ENCODE measurements around the gene SSR4. TPM values are rescaled to one million over a fixed set of nuclear protein-coding genes. Genes with fewer than 3 reads are reported as not detected.

Gene SSR4
- total RNA-seq, 1 donor from 2014 or later: 210 TPM

DNA sequence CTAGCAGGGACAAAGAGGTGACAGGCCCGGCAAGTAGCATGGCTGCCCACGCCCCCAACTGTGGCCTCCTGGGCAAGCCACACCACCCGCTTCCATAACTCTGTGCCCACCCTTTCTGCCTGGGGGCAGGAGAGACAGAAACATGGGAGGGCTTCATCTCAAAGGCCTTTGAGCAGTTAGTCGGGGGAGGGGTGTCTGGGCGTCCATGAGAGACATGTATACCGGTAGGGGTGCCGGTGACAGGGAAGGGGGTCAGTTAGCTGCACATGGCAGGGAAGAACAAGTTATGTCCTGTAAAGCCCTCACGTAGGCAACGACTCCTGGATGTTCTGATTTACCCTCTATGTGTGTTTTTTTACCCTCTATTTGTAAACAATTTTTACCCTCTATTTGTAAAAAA, 26.6 kb downstream of the SSR4 start:
- Histone ChIP-seq H3K4me1 (no peaks in the 10 kb centered on the region), H3K36me3 (no peaks in the 10 kb centered on the region), H3K27me3 (ENCODE audit: low read depth) (peaks cover 4% of the 10 kb centered on the region), H3K9me3 (no peaks in the 10 kb centered on the region), H3K4me3 (no peak overlapping the region), H3K27ac (no peak overlapping the region)
- DNase-seq (no peak), ATAC-seq (no peak)
- intact Hi-C loops (cut with DNase I): no loop called here
- TF ChIP-seq CTCF (IDR thresholded peaks at IDR 0.05): no peak

GRCh38 chrX:153824348-153824747, 29.9 kb downstream of the SSR4 start:
- no peaks in the 10 kb centered on the region for H3K36me3 ChIP-seq
- DNase-seq (no peak), ATAC-seq (no peak)
- no peaks in the 10 kb centered on the region for H3K9me3 ChIP-seq
- intact Hi-C loops (cut with DNase I): no loop called here
- peaks cover 4% of the 10 kb centered on the region for H3K27me3 ChIP-seq (ENCODE audit: low read depth)
- TF ChIP-seq CTCF (IDR thresholded peaks at IDR 0.05): no peak
- H3K4me3 ChIP-seq: no peak overlapping the region
- no peak overlapping the region for H3K27ac ChIP-seq
- peaks cover 2% of the 10 kb centered on the region for H3K4me1 ChIP-seq

- Histone ChIP-seq H3K9me3 (no peaks in the 10 kb centered on the region), H3K36me3 (no peaks in the 10 kb centered on the region), H3K27ac (no peak overlapping the region), H3K27me3 (ENCODE audit: low read depth) (peaks cover 11% of the 10 kb centered on the region), H3K4me1 (peaks cover 4% of the 10 kb centered on the region), H3K4me3 (no peak overlapping the region)
- intact Hi-C loops (cut with DNase I): no loop called here
- no peak for TF ChIP-seq CTCF (IDR thresholded peaks at IDR 0.05)
- DNase-seq (no peak), ATAC-seq (no peak)
Observed at GRCh38 chrX:153825042-153825441, 30.6 kb downstream of the SSR4 start.

DNA sequence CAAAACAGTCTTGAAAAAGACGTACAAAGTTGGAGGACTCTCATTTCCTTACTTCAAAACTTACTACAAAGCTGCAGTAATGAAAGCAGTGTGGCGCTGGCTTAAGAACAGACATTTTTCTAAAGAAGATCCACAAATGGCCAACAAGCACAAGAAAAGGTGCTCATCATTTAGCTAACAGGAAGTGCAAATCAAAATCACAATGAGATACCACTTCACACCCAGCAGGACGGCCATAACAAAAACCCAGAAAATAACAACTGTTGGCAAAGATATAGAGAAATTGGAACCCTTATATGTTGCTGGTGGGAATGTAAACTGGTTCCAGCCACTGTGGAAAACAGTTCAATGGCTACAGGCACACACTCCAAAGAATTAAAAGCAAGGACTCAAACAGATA, 32.5 kb downstream of the SSR4 start:
- Histone ChIP-seq H3K4me3 (no peak overlapping the region), H3K27me3 (ENCODE audit: low read depth) (peaks cover 12% of the 10 kb centered on the region), H3K4me1 (peaks cover 4% of the 10 kb centered on the region), H3K36me3 (no peaks in the 10 kb centered on the region), H3K27ac (no peak overlapping the region), H3K9me3 (no peaks in the 10 kb centered on the region)
- DNase-seq (no peak), ATAC-seq (no peak)
- intact Hi-C loops (cut with DNase I): no loop called here
- TF ChIP-seq CTCF (IDR thresholded peaks at IDR 0.05): no peak

- TF ChIP-seq CTCF (IDR thresholded peaks at IDR 0.05): no peak
- no peaks in the 10 kb centered on the region for H3K36me3 ChIP-seq
- intact Hi-C loops (cut with DNase I): no loop called here
- no peak overlapping the region for H3K27ac ChIP-seq
- no peak overlapping the region for H3K4me3 ChIP-seq
- no peaks in the 10 kb centered on the region for H3K9me3 ChIP-seq
- H3K27me3 ChIP-seq (ENCODE audit: low read depth): peaks cover 12% of the 10 kb centered on the region
- no peak for DNase-seq
- ATAC-seq: no peak
- H3K4me1 ChIP-seq: peaks cover 4% of the 10 kb centered on the region
Observed at GRCh38 chrX:153827903-153828302, 33.4 kb downstream of the SSR4 start.

GRCh38 chrX:153828308-153828707, 33.8 kb downstream of the SSR4 start:
- no peaks in the 10 kb centered on the region for H3K9me3 ChIP-seq
- H3K36me3 ChIP-seq: no peaks in the 10 kb centered on the region
- H3K27me3 ChIP-seq (ENCODE audit: low read depth): peaks cover 12% of the 10 kb centered on the region
- peak overlapping the region; percentile 43 for H3K4me3 ChIP-seq
- ATAC-seq: no peak
- H3K4me1 ChIP-seq: peaks cover 4% of the 10 kb centered on the region
- intact Hi-C loops (cut with DNase I): no loop called here
- no peak for TF ChIP-seq CTCF (IDR thresholded peaks at IDR 0.05)
- no peak for DNase-seq
- H3K27ac ChIP-seq: no peak overlapping the region

Data from lower lobe of right lung (tissue), 2 donors.